ENCODE data around the gene PDK3. TPM values are rescaled to one million over a fixed set of nuclear protein-coding genes. Genes with fewer than 3 reads are reported as not detected.

Gene PDK3
- total RNA-seq, 1 donor from 2014 or later, result 5.2 TPM

DNA sequence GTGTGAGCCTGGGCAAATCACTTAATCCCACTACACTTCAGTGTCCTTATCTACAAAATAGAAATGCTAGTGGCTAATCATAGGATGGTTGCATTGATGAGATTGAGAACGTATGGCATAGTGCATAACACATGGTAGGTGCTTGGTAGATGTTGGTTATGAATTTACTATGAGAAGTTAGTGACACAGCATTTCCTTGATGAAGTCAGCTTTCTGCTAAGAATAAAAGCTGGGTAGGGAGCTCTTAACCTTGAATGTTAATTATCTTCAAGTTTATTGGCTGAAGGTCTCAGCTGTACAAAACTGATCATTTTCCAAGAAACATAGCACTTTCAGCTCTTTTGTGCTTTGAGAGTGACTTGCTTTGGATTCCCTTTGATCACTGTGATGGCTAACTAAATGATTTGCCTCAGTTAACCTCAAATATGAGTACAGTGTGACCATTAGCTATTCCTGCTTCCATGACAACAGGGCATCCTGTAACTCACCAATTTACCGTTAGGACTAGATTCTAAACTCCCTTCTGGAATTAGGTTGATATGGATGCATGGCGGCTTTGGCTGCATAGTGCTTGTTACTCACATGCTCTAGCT lies 17.8 kb downstream of the PDK3 start:
- peak; percentile 34 for DNase-seq (ENCODE audit: low read depth)
- Histone ChIP-seq H3K27me3 (ENCODE audit: control insufficient read depth, insufficient read depth, low read length) (no peaks in the 10 kb centered on the region), H3K36me3 (ENCODE audit: control insufficient read depth, insufficient read depth, low read length) (no peaks in the 10 kb centered on the region), H3K4me3 (ENCODE audit: low read depth, low read length) (no peak overlapping the region)
- TF ChIP-seq, protein P1, sequence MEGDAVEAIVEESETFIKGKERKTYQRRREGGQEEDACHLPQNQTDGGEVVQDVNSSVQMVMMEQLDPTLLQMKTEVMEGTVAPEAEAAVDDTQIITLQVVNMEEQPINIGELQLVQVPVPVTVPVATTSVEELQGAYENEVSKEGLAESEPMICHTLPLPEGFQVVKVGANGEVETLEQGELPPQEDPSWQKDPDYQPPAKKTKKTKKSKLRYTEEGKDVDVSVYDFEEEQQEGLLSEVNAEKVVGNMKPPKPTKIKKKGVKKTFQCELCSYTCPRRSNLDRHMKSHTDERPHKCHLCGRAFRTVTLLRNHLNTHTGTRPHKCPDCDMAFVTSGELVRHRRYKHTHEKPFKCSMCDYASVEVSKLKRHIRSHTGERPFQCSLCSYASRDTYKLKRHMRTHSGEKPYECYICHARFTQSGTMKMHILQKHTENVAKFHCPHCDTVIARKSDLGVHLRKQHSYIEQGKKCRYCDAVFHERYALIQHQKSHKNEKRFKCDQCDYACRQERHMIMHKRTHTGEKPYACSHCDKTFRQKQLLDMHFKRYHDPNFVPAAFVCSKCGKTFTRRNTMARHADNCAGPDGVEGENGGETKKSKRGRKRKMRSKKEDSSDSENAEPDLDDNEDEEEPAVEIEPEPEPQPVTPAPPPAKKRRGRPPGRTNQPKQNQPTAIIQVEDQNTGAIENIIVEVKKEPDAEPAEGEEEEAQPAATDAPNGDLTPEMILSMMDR (IDR thresholded peaks at IDR 0.05; ENCODE audit: insufficient read depth, low read length, poor library complexity, severe bottlenecking), result no peak

DNA sequence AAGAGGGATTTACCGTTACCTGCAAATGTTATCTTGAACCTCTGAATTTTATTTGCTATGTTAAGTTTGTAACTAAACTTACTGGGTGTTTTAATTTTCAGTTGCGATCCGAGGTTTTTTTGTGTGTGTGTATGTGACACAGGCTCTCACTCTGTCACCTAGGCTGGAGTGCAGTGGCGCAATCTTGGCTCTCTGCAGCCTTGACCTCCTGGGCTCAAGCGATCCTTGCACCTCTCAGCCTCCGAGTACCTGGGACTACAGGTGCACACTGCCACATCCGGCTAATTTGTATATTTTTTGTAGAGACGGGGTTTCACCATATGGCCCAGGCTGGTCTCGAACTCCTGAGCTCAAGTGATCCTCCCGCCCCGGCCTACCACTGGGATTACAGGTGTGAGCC lies 18.5 kb downstream of the PDK3 start:
- H3K4me3 ChIP-seq (ENCODE audit: low read depth, low read length), result no peak overlapping the region
- no peak for DNase-seq (ENCODE audit: low read depth)
- no peaks in the 10 kb centered on the region for H3K36me3 ChIP-seq (ENCODE audit: control insufficient read depth, insufficient read depth, low read length)
- no peaks in the 10 kb centered on the region for H3K27me3 ChIP-seq (ENCODE audit: control insufficient read depth, insufficient read depth, low read length)
- TF ChIP-seq, protein P1 (IDR thresholded peaks at IDR 0.05; ENCODE audit: insufficient read depth, low read length, poor library complexity, severe bottlenecking), result no peak

DNA sequence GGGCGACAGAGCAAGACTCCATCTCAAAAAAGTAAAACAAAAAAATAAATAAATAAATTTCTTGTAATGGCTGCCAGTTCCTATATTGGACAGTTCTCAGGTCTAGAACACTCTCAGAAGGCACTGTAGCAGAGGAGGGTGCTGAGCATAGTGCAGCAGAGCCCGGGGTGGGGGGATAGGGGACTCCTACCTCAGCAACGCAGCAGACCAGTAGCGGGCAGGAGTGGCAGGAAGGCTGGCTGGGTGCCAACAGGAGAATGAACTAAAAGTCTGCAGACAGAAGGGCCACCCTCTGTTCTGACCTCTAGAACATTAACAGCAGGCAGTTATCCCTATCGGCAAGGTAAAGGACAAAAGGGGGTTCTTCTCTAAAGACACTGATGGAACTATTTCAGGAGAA lies 20.2 kb downstream of the PDK3 start:
- no peak overlapping the region for H3K4me3 ChIP-seq (ENCODE audit: low read depth, low read length)
- H3K36me3 ChIP-seq (ENCODE audit: control insufficient read depth, insufficient read depth, low read length), result no peaks in the 10 kb centered on the region
- no peaks in the 10 kb centered on the region for H3K27me3 ChIP-seq (ENCODE audit: control insufficient read depth, insufficient read depth, low read length)
- DNase-seq (ENCODE audit: low read depth), result no peak
- TF ChIP-seq, protein P1 (IDR thresholded peaks at IDR 0.05; ENCODE audit: insufficient read depth, low read length, poor library complexity, severe bottlenecking), result no peak

DNA sequence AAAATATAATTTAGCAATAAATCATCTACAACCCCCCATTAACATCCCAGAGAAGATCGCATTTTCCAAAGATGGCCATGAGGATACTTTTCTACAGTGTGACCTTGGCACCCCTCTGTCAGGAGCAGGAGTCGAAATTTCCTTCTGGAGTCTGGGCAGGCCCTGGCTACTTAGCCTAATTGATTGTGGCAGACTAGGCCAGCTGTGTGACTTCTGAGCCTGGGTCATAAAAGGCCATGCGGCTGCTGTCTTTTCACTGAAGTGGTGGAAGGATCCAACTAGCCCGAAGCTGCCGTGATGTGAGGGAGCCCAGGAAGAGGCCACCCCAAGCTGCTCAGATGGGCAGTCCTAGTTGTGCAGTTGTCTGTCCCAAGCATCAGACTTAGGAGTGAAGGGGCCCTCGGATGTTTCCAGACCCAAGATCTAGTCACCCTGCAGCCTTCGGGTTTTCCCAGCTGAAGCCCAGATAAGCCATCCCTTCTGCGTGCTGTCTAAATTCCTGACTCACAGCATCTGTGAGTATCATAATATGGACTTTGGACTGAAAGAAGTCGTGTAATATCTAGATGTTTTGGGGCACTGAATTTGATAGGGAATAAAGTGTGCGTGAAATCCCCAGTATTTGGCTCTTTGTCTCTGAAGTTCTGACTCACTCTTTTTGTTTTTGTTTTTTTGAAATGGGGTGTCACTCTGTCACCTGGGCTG lies 21.0 kb downstream of the PDK3 start:
- TF ChIP-seq, protein P1 (IDR thresholded peaks at IDR 0.05; ENCODE audit: insufficient read depth, low read length, poor library complexity, severe bottlenecking), result no peak
- Histone ChIP-seq H3K36me3 (ENCODE audit: control insufficient read depth, insufficient read depth, low read length) (no peaks in the 10 kb centered on the region), H3K4me3 (ENCODE audit: low read depth, low read length) (no peak overlapping the region), H3K27me3 (ENCODE audit: control insufficient read depth, insufficient read depth, low read length) (no peaks in the 10 kb centered on the region)
- no peak for DNase-seq (ENCODE audit: low read depth)

DNA sequence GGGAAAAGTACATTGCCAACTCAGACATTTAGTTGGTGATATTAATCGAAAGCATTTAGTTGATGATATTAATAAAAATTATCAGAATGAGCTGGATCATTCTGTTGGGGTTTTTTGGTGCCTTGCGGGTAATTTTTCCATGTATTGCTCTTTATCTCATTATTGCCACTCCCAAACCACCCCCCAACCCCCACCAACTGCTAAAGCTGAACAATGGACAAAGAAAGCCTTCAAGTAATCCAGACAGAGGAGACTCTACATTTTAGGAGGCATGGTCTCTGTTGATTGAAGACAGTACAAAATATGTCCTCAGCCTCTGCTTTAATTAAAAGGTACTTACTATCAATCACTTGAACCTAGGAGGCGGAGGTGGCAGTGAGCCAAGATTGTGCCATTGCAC lies 22.5 kb downstream of the PDK3 start:
- no peak for DNase-seq (ENCODE audit: low read depth)
- no peak overlapping the region for H3K4me3 ChIP-seq (ENCODE audit: low read depth, low read length)
- no peaks in the 10 kb centered on the region for H3K36me3 ChIP-seq (ENCODE audit: control insufficient read depth, insufficient read depth, low read length)
- TF ChIP-seq, protein P1 (IDR thresholded peaks at IDR 0.05; ENCODE audit: insufficient read depth, low read length, poor library complexity, severe bottlenecking), result no peak
- no peaks in the 10 kb centered on the region for H3K27me3 ChIP-seq (ENCODE audit: control insufficient read depth, insufficient read depth, low read length)

DNA sequence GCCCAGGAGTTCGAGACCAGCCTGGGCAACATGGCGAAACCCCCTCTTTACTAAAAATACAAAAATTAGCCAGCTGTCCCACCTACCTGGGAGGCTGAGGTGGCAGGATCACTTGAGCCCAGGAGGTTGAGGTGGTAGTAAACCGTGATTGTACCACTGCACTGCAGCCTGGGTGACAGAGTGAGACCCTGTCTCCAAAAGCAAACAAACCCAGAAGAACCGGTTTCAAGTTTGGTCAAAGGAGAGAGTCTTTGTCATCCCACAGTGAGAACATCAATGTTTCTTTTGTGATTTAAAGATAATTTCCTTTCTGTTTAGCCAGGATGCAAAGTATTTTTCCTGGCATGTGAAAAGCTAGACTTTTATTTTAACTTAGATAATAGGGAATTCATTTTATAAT lies 26.7 kb downstream of the PDK3 start:
- H3K4me3 ChIP-seq (ENCODE audit: low read depth, low read length), result no peak overlapping the region
- TF ChIP-seq, protein P1 (IDR thresholded peaks at IDR 0.05; ENCODE audit: insufficient read depth, low read length, poor library complexity, severe bottlenecking), result no peak
- no peak for DNase-seq (ENCODE audit: low read depth)
- no peaks in the 10 kb centered on the region for H3K36me3 ChIP-seq (ENCODE audit: control insufficient read depth, insufficient read depth, low read length)
- no peaks in the 10 kb centered on the region for H3K27me3 ChIP-seq (ENCODE audit: control insufficient read depth, insufficient read depth, low read length)
